Ramos (cell line): ENCODE measurements around the gene LSM5.

Experiments used
- in situ Hi-C: fragments of 300-500 bp; cut with MboI; formaldehyde crosslinking; loops from one replicate; pipeline ENCODE4 v1.14.3; 2022; ENCODE audit warnings: low sequenced_read_pairs; ENCODE audit not compliant: unreplicated experiment

Gene LSM5

GRCh38 chr7:32507414-32507813 lies 17.2 kb upstream of the LSM5 start:
- in situ Hi-C loops, result loop anchor here (25.0 kb wide), 1 partner anchor 580 kb away; no protein-coding TSS in a partner anchor

GRCh38 chr7:32506266-32507054 lies 16.3 kb upstream of the LSM5 start:
- in situ Hi-C loops, result loop anchor here (25.0 kb wide), 1 partner anchor 581 kb away; no protein-coding TSS in a partner anchor

- in situ Hi-C loops, result loop anchor here (25.0 kb wide), 1 partner anchor 585 kb away; no protein-coding TSS in a partner anchor
These were observed 12.5 kb upstream of the LSM5 start for GRCh38 chr7:32502728-32503127.

GRCh38 chr7:32501522-32501921 lies 11.3 kb upstream of the LSM5 start:
- in situ Hi-C loops, result loop anchor here (25.0 kb wide), 1 partner anchor 586 kb away; no protein-coding TSS in a partner anchor

- in situ Hi-C loops, result loop anchor here (25.0 kb wide), 1 partner anchor 586 kb away; no protein-coding TSS in a partner anchor
These were observed 10.8 kb upstream of the LSM5 start for GRCh38 chr7:32500922-32501341.

- in situ Hi-C loops, result loop anchor here (25.0 kb wide), 1 partner anchor 587 kb away; no protein-coding TSS in a partner anchor
These were observed 10.0 kb upstream of the LSM5 start for GRCh38 chr7:32500216-32500615.

- in situ Hi-C loops, result loop anchor here (25.0 kb wide), 1 partner anchor 588 kb away; no protein-coding TSS in a partner anchor
These were observed 9.6 kb upstream of the LSM5 start for GRCh38 chr7:32499755-32500154.

GRCh38 chr7:32496052-32496813 lies 6.1 kb upstream of the LSM5 start:
- in situ Hi-C loops, result no loop called here

- in situ Hi-C loops, result no loop called here
These were observed 5.3 kb upstream of the LSM5 start, which contains the start of gene AVL9 for GRCh38 chr7:32495298-32496051. TSS of gene AVL9 (plus strand) at chr7:32495489. CDS start at chr7:32495710, 221 bp downstream.

- in situ Hi-C loops, result no loop called here
These were observed 4.7 kb upstream of the LSM5 start for GRCh38 chr7:32494946-32495297.

- in situ Hi-C loops, result loop anchor here (10.0 kb wide), 1 partner anchor 275 kb away; no protein-coding TSS in a partner anchor
These were observed 423 bp downstream of the LSM5 start for GRCh38 chr7:32489788-32490126.

GRCh38 chr7:32481921-32482320 lies 8.3 kb downstream of the LSM5 start:
- in situ Hi-C loops, result loop anchor here (10.0 kb wide), 1 partner anchor 267 kb away; no protein-coding TSS in a partner anchor

GRCh38 chr7:32481176-32481575 lies 9.0 kb downstream of the LSM5 start:
- in situ Hi-C loops, result loop anchor here (10.0 kb wide), 1 partner anchor 266 kb away; no protein-coding TSS in a partner anchor

- in situ Hi-C loops, result loop anchor here (10.0 kb wide), 2 partner anchors 265 to 735 kb away; no protein-coding TSS in a partner anchor
These were observed 10.5 kb downstream of the LSM5 start for GRCh38 chr7:32479574-32480200.

- in situ Hi-C loops, result loop anchor here (10.0 kb wide), 1 partner anchor 733 kb away; no protein-coding TSS in a partner anchor
These were observed 12.6 kb downstream of the LSM5 start for GRCh38 chr7:32477649-32477980.

- in situ Hi-C loops, result loop anchor here (10.0 kb wide), 1 partner anchor 732 kb away; no protein-coding TSS in a partner anchor
These were observed 13.1 kb downstream of the LSM5 start for GRCh38 chr7:32476816-32477648.

GRCh38 chr7:32474008-32474407 lies 16.2 kb downstream of the LSM5 start:
- in situ Hi-C loops, result loop anchor here (10.0 kb wide), 1 partner anchor 729 kb away; no protein-coding TSS in a partner anchor

GRCh38 chr7:32472015-32472414 lies 18.2 kb downstream of the LSM5 start:
- in situ Hi-C loops, result loop anchor here (10.0 kb wide), 1 partner anchor 727 kb away; no protein-coding TSS in a partner anchor
